Occipital lobe (tissue), 2 donors: ENCODE measurements around the gene COX19. TPM values are rescaled to one million over a fixed set of nuclear protein-coding genes. Genes with fewer than 3 reads are reported as not detected.
A peak's percentile ranks its signal among the peaks of the same experiment; 100 is the strongest.

ENCODE experiments used
- DNase-seq: peaks from one replicate; lab custom pipeline; 2025; lab: John Stamatoyannopoulos, UW
- total RNA-seq: library from RNA; depleted of rRNA; stranded (reverse); fragments of >200 nt; gene quantifications from one replicate; pipeline ENCODE4 v1.2.3, GENCODE V29; 2014

Gene COX19
- total RNA-seq, 1 donor from 2014 or later: 16.4 TPM

- peak; percentile 95 for DNase-seq
These were observed 17.6 kb upstream of the COX19 start for GRCh38 chr7:992709-993607.

GRCh38 chr7:991729-992656 lies 16.6 kb upstream of the COX19 start:
- no peak for DNase-seq

DNA sequence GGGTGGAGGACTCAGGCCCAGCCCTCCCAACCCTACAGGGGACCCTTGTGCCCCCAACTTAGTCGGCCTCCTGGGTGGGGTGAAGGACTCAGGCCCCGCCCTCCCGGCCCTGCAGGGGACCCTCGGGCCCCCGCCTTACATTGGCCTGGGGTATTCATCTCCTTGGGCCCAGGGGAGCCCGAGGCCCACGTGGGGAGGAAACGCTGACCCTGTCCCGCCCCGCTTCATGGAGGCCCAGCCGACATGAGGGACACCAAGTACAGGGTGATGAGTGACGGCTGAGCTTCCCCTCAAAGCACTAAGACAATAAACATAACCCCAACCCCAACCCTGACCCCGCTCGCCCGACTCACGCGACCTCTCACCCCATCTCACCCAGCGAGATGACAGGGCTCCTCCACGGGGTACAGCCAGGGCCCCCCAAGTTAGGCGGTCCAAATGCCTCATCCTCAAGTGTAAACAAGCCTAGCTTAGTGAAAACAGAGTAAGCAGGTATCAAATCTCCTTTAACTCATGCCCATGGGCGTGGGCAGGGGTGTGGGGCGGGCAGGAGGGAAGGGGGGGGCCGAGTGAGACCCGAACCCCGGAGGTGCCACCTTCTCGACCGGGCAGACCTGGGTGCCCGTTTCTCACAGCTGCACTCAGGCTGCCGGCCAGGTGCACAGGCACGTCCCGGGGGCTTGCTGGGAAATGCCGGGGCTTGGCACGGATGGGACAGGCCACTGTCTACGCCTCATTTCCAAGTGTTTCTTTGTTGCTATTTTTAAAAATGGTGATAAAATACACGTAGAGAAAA lies 15.8 kb upstream of the COX19 start:
- DNase-seq: no peak

DNA sequence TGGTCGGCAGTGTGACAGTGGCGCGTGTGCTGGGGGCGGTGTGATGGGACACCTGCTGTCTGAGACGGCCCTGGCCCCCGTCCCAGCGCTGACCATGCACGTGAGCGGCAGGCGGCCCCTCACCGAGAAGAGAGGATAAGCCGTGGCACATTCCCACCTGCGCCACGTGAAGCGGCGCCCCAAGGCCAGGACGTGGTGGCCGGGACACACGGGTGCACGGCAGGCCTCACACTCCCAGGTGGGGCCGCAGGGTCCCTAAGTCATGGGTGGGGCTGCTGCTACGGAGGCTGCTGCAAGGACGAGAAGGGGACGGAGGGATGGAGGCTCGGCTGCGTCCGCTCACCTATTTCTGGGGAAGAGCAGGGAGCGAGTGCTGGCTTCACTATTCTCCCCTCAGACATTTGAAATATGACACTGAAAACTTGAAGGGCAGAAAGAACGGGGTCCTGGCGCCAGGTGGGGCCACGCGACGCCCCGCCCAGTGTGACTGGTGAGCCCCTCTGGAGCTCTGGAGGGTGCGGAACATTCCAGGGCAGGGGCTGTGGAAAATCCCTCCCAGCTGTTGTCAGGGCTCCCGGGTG lies 15.1 kb upstream of the COX19 start:
- no peak for DNase-seq

DNA sequence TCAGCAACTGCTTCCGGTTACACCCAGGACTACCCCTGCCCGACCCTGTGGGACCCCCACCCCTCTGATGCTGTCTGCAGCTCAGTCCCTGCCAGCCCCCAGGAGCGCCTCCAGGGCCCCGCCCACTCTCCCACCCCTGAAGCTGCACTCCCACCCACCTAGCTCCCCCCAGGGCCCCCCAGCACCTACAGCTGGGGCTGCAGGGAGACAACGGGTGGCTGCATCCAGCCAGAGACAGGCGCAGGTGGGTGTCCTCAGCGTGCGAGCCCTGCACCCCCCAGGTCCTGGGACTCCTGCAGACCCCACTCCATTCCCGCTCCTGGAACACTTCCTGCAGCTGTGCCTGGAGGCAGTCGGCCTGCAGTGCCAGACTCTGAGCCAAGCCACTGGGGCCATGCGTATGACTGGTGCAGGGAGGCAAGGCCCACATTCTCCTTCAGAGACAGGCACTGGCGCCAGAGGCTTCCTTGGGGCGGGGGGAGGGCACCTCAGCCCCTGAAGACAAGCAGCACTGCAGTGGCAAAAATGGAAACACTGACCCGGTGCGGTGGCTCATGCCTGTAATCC lies 13.7 kb upstream of the COX19 start:
- DNase-seq: no peak

DNA sequence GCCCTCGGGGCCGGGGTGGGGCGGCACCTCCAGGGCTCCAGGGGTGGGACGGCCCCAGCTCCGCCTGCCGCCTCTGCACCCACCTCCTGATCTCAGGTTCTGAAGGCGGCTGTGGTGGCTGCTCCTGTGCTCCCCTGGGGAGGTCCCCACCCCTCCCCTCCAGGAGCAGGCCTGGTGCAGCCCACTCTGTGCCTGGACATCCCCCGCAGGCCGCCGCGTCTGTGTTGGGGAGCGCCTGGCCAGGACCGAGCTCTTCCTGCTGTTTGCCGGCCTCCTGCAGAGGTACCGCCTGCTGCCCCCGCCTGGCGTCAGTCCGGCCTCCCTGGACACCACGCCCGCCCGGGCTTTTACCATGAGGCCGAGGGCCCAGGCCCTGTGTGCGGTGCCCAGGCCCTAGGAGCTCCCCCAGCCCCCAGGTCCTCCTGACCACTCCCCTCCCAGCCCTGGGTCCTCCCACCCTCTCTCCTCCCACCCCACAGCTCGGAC lies 13.1 kb upstream of the COX19 start:
- no peak for DNase-seq

DNA sequence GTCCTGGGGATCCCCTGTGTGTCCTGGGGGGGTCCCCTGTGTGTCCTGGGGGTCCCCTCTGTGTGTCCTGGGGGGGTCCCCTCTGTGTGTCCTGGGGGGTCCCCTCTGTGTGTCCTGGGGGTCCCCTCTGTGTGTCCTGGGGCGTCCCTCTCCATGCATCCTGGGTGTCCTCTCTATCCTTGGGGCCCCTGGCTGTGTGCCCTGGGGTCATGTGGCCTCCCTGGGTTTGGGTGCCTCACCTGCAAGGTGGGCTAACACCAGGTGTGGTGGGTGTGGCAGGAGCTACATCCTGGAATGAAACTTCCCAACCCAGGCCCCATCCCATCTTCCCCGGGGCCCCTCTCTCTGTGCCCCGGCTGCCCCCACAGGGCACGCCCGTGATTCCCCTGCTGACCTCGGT lies 12.6 kb upstream of the COX19 start:
- DNase-seq: no peak

DNA sequence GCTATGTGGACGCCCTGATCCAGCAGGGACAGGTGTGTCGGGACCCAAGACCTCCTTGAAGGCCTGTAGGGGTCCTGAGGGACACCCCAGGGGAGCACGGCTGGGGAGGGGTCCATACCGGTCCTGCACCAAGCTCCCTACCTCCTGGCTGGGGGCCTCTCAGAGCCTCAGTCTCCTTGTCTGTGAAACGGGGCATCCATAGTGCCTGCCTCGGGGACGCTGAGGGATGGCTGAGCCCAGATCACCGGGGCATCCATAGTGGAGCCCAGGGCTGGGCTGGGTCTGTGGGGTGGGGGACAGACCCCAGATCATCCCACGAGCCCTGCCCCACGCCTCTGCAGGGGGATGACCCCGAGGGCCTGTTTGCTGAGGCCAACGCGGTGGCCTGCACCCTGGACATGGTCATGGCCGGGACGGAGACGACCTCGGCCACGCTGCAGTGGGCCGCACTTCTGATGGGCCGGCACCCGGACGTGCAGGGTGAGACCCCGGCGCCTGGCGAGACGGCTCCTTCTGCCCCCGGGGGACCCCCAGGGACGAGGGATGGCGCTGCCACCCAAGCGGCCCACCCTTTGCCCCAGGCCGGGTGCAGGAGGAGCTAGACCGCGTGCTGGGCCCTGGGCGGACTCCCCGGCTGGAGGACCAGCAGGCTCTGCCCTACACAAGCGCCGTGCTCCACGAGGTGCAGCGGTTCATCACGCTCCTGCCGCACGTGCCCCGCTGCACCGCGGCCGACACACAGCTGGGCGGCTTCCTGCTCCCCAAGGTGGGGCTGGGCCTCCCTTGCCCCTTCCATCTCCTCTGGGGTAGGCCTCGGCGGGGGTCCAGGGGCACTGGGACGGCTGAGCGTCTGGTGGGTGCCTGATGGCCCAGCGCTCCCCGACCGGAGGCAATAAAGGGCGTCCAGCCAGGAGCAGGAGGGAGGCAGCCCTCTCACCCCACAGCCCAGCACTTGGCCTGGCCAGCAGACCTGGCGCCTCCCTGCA lies 11.7 kb upstream of the COX19 start:
- DNase-seq: no peak

DNA sequence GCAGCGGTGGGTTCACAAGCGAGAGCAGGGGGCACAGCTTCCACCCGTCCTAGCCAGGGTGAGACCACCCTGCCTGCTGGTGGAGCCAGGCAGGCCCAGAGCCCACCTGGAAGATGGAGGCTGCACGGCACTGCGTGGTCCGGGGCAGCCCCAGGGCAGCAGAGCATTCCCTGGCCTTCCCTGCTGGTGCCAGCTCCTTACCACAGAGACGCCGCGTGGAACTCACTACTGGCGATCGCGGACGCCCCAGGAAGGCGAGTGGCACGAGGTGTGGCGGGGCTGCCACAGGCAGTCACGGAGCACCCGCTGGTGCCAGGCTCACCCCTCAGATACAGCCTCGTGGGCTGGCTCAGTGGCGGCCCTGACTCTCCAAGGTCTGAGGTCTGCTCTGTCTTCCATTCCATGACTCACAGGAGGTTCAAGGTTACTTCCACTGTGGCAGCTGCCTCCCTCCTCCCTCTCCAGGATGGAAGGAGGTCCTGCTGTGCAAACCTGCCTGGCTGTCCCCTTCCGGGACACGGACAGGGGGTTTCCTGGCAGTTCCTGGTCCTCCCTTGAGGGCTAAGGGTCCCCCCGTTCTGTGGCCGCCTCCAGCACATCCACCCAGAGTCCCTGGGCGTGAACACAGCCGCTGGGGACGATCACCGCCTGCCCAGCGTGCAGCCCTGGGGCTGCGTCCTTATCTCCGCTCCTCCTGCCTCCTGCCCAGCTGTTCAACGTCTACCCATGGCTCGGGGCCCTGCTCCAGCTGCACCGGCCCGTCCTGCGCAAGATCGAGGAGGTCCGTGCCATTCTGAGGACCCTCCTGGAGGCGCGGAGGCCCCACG lies 10.8 kb upstream of the COX19 start:
- no peak for DNase-seq

GRCh38 chr7:985127-985416 lies 9.7 kb upstream of the COX19 start:
- DNase-seq: no peak

- no peak for DNase-seq
These were observed 9.2 kb upstream of the COX19 start for GRCh38 chr7:984361-985126.

DNA sequence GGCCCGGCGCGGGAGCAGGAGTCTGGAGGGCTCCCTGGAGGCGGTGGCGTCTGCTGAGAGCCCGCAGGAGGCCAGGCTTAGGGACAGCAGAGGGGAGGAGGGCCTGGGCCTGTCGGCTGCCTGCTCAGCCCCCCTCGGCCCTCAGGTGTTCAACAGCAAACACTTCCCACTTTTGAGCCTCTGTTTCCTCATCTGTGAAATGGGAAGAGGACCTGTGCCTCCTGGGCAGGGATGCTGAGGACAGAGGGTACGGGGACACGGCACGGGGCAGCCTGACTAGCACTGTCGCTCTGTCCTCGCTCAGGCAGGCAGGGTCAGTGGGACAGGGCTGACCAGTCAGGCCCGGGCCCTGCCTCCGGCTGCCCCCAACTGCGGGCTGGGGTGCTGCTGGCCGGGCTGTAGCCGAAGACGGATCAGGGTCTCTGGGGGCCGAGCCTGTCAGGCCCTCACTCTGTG lies 8.3 kb upstream of the COX19 start:
- DNase-seq: no peak

- DNase-seq: no peak
These were observed 7.8 kb upstream of the COX19 start, which contains the start of gene CYP2W1 for GRCh38 chr7:983004-983615. Gene CYP2W1 (plus strand): TSS chr7:983181. CDS start chr7:983212, 31 bp downstream.

GRCh38 chr7:982511-983003 lies 7.2 kb upstream of the COX19 start:
- no peak for DNase-seq

GRCh38 chr7:981793-982510 lies 6.6 kb upstream of the COX19 start:
- DNase-seq: no peak

DNA sequence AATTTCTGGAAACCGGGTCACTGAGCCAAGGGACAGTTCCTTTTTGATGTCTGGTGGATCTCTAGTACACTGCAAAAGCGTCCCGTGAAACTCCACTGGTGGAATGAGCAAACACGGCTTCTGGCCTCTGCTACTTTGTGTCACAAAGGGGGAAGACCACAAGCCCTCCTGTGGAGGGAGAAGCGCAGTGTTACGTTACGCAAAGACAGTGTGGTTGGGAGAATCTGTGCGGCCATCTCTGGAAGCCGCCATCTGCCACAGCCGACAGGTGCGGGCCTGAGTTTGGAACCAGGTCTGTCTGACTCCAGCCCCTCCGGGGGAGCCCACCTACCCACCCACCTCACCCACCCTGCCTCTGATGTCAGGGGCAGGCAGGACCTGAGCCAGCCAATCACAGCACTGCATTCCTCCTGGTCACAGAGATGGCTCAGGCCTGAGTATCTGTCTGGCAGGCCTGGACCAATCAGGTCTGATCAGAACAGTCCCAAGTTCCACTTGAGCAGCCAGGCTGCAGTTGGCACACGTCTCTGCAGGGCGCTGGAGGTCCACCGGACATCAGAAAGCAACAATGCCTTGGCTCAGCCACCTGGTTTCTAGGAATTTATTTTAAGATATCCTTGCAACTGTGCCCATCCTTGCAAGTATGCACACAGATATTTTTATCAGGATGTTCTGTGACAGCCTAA lies 4.7 kb upstream of the COX19 start:
- DNase-seq: no peak
